Fibroblast of the conjunctiva (primary cell): Measurements from ENCODE around the gene ITGBL1.

ENCODE experiments used
- DNase-seq: peaks from one replicate; pipeline ENCODE4 v3.0.0-alpha.2; 2010; ENCODE audit warnings: low read depth

The ITGBL1 gene

GRCh38 chr13:101451641-101452040, 834 bp upstream of the ITGBL1 start:
- no peak for DNase-seq

- DNase-seq = no peak
Observed at GRCh38 chr13:101453784-101454201, 1.3 kb downstream of the ITGBL1 start.

GRCh38 chr13:101454767-101455166, 2.3 kb downstream of the ITGBL1 start:
- DNase-seq = no peak

GRCh38 chr13:101455863-101456262, 3.4 kb downstream of the ITGBL1 start:
- peak; percentile 77 for DNase-seq

GRCh38 chr13:101457176-101457575, 4.7 kb downstream of the ITGBL1 start:
- DNase-seq = no peak

- peak; percentile 30 for DNase-seq
Observed at GRCh38 chr13:101465877-101466276, 13.4 kb downstream of the ITGBL1 start.

GRCh38 chr13:101467415-101467814, 14.9 kb downstream of the ITGBL1 start:
- no peak for DNase-seq

- DNase-seq = peak; percentile 84
Observed at GRCh38 chr13:101473458-101473857, 21.0 kb downstream of the ITGBL1 start.

- DNase-seq = peak; percentile 63
Observed at GRCh38 chr13:101474419-101474957, 22.0 kb downstream of the ITGBL1 start.

- DNase-seq = no peak
Observed at GRCh38 chr13:101475536-101475935, 23.1 kb downstream of the ITGBL1 start.

- DNase-seq = no peak
Observed at GRCh38 chr13:101481421-101481820, 28.9 kb downstream of the ITGBL1 start.

- DNase-seq = no peak
Observed at GRCh38 chr13:101486708-101487437, 34.4 kb downstream of the ITGBL1 start.

GRCh38 chr13:101487438-101487830, 35.0 kb downstream of the ITGBL1 start:
- no peak for DNase-seq

GRCh38 chr13:101488734-101489133, 36.3 kb downstream of the ITGBL1 start:
- DNase-seq = no peak

GRCh38 chr13:101489643-101490405, 37.3 kb downstream of the ITGBL1 start:
- DNase-seq = no peak

GRCh38 chr13:101490406-101491015, 38.0 kb downstream of the ITGBL1 start:
- DNase-seq = no peak

GRCh38 chr13:101492251-101492910, 39.9 kb downstream of the ITGBL1 start:
- no peak for DNase-seq

- DNase-seq = no peak
Observed at GRCh38 chr13:101493541-101493940, 41.1 kb downstream of the ITGBL1 start.

GRCh38 chr13:101499406-101499805, 46.9 kb downstream of the ITGBL1 start:
- DNase-seq = no peak

- DNase-seq = no peak
Observed at GRCh38 chr13:101502618-101503017, 50.1 kb downstream of the ITGBL1 start.

GRCh38 chr13:101511161-101511560, 58.7 kb downstream of the ITGBL1 start:
- no peak for DNase-seq

GRCh38 chr13:101511766-101512165, 59.3 kb downstream of the ITGBL1 start:
- no peak for DNase-seq
